Fibroblast of pulmonary artery (primary cell): ENCODE results near the gene SPATS2L.

Experiments
- DNase-seq: peaks from one replicate; pipeline ENCODE4 v3.0.0-alpha.2; 2010; ENCODE audit warnings: low read depth
- H3K4me3 ChIP-seq: replicated peaks from 2 replicates; pipeline ENCODE4 v1.5.1; 2011; ENCODE audit warnings: low read depth, mild to moderate bottlenecking, control low read depth, low read length, moderate library complexity
- TF ChIP-seq, protein P1 (sequence below): IDR thresholded peaks from 2 replicates; pipeline ENCODE4 v1.5.1; 2011; ENCODE audit warnings: mild to moderate bottlenecking, control low read depth, low read length, inconsistent platforms; ENCODE audit errors: missing control alignments

The SPATS2L gene

DNA sequence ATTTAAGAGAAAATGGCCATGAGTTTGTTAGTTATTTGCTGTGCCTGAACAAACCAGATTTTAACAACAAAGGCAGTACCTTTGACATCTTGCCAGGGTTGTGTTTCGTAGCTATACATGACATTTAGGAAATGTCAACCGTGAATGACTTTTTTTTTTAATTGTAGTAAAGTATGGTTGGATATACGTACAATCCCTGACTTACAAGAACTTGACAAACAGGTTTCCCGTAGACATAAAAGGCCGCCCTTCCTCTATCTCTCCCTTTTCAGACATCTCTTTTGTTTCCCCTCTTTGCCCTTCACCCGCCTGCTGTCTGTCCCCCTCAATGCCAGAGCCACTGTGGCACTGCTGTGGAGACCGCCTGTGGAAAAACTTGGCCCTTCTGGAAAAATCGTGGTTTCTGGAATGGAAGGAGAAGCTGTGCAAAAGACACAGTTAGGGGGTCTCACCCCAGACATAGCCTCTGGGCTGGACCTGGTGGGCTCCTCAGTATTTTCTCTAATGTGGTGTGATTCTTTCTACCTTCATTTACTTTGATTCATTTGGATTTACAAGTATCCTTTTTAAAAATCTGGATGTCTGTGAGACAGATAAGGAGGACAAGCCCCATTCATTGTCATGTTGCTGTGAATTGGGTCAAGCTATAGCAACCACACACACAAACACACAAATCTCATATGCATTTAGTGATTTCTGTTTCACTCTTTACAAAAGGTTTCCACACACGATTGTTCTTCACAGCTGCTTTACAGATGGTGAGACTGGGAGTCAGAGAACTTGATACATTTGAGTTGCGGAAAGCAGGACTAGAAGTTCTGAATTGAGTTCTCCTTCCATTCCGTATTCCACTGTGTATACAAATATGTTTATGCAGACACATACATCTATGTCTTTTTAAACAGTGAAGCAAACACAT is 48.6 kb downstream of the SPATS2L start:
- TF ChIP-seq, protein P1, sequence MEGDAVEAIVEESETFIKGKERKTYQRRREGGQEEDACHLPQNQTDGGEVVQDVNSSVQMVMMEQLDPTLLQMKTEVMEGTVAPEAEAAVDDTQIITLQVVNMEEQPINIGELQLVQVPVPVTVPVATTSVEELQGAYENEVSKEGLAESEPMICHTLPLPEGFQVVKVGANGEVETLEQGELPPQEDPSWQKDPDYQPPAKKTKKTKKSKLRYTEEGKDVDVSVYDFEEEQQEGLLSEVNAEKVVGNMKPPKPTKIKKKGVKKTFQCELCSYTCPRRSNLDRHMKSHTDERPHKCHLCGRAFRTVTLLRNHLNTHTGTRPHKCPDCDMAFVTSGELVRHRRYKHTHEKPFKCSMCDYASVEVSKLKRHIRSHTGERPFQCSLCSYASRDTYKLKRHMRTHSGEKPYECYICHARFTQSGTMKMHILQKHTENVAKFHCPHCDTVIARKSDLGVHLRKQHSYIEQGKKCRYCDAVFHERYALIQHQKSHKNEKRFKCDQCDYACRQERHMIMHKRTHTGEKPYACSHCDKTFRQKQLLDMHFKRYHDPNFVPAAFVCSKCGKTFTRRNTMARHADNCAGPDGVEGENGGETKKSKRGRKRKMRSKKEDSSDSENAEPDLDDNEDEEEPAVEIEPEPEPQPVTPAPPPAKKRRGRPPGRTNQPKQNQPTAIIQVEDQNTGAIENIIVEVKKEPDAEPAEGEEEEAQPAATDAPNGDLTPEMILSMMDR: no peak
- no peak overlapping the region for H3K4me3 ChIP-seq
- DNase-seq: no peak

DNA sequence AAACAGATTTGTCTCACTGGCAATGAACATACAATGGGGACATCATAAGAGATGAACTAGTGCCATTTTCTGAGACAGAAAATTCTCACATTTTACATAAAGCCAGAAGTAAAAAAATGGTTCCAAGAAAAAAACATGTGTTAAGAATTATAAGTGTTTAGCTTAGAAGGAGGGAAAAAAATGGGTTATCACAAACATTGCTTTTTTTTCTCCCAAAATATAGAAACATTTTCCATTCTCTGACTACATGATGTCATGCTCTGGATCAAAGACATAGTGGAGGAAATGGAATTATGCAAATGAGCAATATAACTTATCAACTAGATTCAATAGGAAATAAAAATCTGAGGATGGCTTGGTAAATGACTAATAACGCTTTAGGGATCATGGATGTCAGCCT is 49.8 kb downstream of the SPATS2L start:
- DNase-seq: no peak
- TF ChIP-seq, protein P1: no peak
- H3K4me3 ChIP-seq: no peak overlapping the region

DNA sequence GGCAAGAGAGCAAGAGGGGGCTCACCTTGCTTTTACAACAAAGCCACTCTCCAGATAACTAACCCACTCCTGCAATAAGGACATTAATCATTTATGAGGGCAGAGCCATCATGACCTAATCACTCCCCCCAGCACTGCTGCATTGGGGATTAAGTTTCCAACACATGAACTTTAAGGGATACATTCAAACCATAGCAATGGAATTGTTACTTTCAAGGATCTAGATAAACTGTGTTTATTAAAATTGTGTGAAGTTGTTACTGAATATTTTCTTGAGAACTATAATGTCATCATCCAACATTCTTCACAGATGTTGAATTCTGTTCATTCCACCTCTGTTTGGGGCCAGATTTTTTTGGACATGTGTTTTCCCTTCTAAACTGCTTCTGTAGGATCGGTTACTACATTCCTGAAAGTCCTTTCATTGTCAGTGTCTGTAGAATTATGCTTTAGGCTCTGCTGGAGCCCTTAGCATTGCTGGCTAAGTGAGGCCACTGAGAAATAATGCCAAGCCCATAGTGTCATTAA is 50.4 kb downstream of the SPATS2L start:
- no peak overlapping the region for H3K4me3 ChIP-seq
- peak; percentile 72 for DNase-seq
- TF ChIP-seq, protein P1: no peak

DNA sequence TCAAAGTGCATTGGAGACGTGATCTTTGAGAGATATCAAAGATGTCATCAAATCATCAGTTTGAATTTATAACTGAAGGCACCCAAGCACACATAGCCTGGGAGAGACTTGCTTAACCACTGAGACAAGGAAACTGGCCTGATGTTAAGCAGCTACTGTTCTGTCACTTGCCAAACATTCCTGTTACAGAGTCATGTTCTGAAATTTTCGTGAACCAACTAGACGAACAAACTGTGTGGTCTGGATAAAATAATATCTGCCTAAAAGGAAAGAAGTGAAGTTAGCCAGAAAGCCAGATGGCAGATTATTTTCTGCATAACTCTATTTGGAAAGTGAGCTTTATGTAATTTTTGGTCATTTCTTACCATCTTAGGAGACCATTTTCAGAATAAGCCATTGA is 51.4 kb downstream of the SPATS2L start:
- TF ChIP-seq, protein P1: no peak
- DNase-seq: peak; percentile 33
- H3K4me3 ChIP-seq: no peak overlapping the region

DNA sequence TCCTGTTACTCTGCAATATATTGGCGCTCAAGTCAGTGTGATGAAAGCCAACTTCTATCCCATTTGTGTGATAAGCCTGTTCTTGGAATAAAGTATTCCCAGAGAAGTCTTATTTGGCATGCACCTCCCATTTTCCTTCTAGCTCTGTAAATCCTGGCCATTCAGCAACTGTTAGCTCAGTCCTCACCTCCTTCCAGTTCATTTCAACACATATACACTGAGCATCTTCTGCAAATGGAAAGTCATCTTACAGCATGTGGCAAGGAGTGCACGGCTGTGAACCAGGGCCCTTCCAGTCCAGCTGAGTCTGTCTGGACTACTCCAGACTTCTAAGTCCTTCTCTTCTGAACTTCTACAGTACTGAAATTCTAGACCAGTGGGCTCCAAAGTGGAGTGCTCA is 53.1 kb downstream of the SPATS2L start:
- no peak overlapping the region for H3K4me3 ChIP-seq
- peak; percentile 56 for DNase-seq
- TF ChIP-seq, protein P1: no peak

DNA sequence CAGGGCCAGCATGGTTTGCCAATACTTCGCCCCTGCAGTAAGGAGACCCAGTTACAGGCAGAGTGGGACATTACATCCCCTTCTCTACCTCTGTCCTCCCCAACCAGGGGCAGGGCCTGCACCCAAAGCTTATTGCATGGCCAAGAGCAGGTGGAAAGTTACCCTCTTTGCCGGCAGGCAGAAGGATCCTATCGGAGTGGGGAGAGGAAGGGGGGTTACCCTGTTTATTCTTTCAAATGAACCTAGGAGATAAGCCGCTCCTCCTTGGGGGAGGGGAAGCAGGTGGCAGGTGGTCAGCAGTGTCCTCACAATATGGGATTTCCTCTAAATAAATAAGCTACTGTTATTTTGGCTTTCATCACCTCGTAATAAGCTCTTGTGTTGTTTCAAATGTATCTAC is 53.9 kb downstream of the SPATS2L start:
- TF ChIP-seq, protein P1: no peak
- DNase-seq: no peak
- H3K4me3 ChIP-seq: no peak overlapping the region
